ENCODE data around the gene ADCY1.
A peak's percentile ranks its signal among the peaks of the same experiment; 100 is the strongest.

The ADCY1 gene

DNA sequence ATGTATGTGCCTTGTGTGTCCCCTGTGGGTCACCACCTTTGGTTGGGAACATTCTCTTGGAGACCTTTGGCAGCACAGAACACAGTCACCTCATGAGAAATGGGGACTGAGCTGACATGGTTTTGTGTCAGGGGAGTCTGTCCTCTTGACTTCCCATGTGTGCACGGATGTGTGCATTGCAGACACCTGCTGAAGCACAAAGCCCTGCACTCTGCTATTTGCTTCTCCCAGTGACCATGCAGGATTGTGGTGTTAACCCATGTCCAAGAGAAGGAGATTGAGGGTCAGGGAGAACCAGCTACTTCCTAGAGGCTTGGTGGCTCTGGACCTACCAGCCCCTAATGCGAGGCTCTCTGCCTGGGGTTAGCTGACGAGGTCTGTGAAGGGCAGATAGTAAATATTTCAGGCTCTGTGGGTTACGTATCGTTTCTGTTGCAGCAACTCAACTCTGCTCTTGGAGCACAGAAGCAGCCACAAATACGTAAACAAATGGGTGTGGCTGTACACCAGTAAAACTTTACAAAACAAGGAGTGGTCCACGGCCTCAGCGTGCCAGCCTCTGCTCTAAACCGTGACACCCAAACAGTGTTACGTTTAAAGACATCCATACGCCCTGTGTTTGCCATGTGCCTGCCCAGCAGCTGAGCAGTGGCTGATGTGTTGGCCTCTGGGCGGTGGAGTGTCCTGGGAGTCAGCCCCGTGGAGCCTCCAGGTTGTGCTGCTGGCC lies 51.7 kb downstream of the ADCY1 start:
- DNase-seq = no peak

DNA sequence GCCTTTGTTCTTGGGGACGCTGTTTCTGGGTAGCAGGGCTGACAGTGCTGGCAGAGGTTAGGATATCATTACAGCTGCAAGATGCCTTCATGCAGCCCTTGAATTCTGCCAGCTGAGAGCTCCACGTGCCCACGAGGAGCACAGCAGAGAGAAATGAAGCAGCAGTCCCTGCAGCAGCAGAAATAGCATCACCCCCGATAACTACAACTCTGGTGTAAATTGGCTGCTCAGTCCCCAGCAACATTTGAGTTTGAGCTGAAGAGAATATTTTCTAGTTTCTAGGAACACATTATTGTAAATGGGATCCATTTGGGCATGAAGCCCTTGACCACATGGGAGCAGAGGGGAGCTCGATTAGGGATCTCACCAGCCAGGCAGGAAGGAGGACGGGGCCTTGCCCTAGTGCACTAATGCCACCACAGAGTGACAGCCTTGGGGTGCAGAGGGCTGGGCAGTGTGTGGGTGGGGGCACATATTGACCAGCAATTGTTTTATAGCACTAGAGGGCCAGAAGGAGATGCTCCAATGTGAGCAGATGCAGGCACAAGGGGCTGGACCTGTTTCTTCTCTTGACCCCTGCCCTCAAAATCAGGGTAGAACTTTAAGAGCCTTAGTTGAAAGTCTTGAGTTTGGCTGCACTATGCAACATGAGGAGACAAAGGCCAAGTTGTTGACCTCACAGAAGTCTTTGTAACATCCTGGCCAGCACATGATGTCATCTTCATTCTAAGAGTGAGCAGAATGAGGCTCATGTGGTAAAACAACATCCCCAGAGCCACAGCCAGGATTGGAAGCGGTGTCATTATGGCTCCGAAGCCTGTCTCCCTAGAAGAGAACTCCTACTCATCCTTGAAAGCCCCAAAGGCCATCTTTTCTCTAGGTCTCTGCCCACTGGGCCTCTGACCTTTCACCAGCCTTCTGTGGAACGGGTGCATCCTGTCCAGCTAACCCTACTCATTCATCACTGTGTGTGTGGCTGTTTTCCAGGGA lies 52.6 kb downstream of the ADCY1 start:
- no peak for DNase-seq

DNA sequence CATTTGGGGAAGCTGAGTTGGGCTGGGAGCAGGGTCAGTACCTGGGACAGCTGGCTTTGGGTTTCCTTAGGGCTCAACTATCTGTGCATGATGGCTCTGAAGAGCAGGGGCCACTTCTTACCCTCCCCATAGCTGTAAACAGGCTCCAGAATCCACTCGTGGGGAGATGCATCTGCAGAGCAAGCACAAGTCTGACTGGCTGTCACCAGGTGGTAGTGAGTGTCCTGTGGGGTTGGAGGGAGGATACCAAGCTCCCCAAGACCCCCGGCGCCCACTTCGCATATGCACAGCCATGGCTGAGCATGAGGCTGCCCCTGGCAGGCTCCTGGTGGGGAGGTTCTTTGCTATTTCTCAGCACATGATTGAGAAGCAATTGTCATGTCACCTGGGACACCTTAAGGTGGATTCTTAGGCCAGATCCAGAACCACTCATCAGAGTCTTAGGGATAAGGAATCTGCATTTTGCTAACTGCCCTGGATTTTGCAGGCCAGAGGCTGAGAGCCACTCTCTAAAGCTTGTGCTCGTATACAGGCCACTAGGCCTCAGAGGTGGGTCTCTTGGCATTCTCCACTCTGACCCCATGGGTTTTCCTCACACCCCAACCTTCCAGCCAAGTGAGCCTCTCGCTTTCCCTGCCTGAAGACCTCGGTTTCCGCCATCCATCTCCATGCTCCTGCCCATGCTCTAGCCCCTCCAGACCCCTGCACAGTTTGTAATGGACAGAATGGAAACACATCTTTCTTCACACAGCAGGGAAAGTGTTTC lies 53.7 kb downstream of the ADCY1 start:
- DNase-seq = no peak

DNA sequence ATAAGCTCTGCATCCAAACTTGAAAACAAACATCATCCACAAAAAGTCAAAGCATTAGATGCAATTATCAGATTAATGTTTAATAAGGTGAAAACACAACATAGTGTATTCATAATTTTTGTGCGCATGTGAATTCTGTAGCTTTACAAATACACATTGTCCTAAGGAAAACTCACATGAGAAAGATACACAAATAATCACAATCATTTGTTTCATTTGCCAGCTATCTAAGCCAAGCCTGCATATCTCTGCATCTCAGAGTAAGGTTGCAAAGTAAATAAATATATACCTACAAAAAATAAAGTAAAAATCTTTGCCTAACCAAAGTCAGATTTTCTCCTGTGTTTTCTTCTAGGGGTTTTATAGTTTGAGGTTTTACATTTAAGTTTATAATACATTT lies 57.4 kb downstream of the ADCY1 start:
- DNase-seq = no peak

DNA sequence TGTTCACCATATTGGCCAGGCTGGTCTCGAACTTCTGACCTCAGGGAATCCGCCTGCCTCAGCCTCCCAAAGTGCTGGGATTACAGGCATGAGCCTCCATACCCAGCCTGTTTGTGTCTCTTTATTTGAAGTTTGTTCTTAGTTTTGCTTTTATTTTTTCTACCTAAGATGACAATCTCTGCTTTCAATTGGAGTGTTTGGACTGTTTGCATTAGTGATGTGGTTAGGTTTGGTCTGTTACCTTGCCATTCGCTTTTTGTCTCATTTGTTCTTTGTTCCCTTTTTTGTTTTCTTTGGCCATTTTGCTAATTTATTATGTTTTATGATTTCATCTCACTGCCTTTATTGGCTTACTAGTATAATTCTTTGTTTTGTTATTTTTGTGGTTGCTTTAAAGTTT lies 62.6 kb downstream of the ADCY1 start:
- DNase-seq = no peak

DNA sequence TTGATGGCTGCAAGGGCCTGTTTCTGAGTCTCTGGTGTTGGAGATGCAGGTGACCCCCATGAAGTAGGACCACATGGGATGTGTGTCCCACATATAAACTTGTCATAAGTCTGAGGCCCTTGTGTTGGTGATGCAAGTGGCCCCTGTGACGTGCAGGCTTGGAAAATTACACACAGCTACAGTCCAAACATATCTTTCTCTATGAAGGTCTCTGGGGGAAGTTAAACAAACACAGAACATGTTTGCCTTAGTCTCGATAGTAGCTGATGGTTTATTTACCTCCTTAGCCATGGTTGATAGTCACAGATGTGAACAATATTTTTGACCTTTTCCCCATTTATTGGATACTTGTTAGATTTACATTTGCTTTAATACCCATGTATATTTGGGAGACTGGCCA lies 64.7 kb downstream of the ADCY1 start:
- peak; percentile 10 for DNase-seq

DNA sequence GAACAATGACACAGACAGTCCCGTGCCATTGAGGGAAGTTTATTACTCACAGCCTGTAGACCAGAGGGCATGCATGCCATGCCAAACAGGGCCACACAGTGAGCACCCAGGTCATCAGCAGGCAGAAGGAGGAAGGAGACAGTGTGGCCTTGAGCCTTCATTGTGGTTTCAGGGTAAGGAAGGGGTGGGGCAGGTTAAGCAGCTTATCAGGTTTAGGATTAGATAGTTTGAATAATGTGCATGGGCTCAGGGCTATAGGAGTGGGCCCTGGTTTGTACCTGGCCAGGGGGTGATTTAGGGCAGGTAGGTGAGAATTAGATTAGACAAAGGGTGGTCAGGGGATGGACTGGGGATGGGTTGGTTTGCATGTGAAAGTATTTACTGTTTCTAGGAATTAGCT lies 67.9 kb downstream of the ADCY1 start:
- no peak for DNase-seq

DNA sequence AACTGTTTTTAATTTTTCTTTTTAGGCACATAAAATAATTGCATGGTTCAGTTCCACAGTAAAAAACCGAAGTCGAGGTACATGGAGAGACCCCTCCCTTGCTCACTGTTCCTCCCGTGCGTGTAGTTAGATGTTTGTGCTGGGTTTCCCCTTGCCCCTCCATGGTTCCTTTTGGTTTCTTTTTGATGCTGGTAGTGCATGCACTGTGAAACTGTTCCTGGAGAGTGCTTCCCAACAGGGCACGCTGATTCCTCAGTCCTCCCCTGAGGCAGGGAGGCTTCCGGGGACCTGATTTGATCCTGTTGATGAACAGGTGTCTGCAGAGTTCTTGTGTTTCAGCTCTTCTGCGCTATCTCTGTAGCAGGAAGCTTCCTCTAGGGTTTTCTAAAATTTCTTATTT lies 69.5 kb downstream of the ADCY1 start:
- DNase-seq = no peak

DNA sequence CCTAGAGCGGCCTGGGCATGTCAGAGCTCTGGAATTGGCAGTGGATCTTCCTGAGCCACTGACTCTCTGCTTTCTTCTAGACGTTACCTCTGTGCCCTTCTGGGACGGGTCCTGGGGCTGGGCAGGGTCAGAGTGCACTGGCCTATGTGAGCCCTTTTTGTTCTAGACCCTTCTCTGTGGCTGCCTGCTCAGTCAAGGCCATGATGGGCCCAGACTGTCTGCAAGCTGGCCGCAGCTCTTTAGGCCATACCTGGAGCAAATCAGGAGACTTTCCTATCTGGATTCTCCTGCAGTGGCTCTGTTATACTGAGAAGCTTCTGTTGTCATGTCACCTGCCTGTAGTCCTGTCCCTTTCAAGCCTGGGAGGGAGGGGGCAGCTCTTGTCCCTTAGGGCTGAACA lies 70.1 kb downstream of the ADCY1 start:
- DNase-seq = no peak

DNA sequence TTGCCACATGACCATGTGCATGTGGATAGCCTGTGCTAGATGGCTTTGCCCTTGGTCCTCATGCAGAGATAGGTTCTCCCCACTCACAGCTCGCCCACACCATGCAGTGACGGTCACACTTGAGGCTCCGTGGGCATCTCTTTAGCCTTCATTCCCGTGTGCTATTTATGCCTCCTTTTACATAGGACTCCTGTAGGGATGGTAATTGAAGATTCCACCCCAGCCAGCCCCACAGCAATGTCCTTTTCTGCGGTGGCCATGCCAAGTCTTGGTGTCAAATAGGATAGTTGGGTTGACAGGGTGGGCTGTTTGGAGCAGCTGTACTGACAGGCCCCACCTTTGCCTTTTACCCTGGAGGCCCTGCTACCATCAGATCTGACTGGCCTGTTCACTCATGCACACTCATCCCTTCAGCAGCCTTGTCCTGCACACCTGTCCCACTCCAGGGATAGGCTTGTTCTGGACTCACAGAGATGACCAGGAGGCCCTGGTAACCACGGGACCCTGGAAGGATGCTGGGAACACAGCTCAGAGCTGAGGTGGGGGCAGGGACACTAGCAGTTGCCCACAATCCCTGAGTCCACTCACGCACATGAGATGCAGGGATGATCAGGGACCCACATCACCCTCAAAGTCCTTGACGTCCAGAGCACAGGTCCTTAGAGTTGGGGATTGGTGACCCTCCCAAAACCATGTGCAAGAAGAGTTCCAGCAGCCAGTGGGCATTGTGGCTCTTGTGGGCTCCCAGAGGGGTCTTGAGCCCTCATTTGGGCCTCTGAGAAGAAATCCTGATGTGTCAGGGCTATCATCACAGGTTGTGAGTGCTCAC lies 71.2 kb downstream of the ADCY1 start:
- DNase-seq = peak; percentile 20

DNA sequence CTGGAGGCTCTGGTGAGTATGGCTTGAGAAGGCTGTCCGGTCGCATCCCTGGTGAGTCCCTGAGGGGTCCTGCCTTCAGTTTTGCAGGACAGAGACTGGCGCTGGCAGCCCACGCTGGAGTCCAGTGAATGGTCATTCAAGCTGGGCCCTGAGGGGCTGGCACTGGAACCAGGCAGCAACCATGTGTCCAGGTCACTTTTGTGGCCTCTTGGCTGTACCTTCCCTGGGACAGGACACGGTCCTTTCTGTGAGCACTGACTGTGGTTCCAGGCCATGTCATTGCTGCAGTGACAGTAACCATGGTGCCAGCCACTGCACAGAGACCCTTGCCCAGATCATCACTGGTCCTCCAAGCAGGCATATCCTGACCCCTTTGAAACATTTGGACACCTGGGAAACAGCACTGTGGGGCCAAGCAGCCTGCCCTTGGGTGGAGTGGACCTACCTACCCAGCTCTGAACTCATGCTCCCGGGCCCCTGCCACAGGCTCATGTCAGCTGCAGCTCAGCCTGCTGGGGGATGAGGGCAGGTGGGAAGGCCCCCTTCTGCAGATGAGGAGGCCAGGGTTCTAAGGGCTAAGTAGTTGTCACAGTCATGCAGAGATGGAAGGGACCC lies 72.1 kb downstream of the ADCY1 start:
- peak; percentile 18 for DNase-seq

DNA sequence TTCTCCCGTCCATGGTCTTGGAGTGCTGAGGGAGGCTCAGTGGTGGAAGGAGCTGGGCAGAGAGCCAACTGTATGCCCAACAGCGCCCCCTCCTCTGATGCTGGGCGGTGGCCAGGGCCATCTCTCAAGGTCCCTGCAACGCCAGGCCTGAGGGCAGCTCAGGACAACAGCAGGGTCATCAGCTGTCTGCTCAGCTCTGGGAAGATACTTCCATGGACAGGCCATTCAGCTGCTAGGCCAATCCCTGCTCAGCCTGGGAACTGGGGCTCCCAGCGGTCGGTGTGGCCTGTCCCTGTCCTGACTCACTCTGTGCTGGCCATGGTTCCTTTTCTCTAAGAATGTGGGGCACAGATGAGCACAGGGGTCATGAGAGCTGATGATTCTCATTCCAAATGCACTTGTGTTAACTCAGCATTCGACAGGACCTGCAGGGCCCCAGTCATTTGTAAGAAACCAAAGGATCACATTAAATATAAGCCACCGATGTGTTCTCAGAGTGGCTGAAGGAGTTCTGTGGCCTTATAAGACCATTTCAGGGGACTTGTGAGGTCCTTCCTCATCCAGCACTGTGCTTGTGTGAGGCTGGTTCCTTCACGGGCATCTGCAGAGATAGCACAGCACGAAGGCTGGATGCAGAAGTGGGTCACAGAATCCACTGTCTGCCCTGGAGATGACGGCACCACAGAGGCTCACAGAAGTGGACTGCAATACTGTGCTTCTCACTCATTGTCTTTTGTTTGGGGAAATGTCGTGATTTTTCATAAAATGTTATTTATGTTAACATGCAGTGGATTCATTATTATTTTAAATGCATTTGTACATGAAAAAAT lies 73.0 kb downstream of the ADCY1 start:
- DNase-seq = peak; percentile 20

DNA sequence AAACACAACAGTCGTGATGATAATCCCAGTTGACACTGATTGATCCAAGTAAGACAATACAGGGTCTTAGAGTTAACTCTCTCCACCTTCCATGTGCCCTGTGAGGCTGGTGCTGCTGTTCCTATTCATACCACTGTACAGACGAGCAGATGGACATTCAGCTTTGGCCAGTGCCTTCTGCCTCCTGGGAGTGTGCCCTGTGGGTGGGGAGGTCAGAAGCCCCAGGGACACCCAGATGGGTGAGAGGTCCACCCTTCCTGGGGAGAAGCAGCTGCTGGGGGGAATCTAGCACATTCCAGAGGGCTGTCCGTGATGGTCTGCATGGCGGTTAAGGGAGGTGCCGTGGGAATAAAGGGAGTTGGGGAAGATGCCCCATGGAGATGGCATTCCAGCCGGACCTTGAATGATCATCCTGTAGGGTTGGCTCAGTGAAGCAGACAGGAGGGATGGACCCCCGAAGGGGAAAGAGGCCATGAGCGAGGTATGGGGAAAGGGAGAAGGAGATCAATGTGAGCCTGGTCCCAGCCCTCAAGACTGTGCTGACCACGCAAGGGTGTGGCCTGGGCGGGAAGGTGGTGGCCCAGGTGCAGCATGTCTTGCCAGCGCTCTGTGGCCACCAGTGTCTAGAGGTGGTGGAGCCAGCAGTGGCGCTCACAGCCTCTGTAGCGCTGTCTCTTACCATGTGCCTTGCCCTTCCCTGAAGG lies 74.0 kb downstream of the ADCY1 start:
- DNase-seq = no peak

DNA sequence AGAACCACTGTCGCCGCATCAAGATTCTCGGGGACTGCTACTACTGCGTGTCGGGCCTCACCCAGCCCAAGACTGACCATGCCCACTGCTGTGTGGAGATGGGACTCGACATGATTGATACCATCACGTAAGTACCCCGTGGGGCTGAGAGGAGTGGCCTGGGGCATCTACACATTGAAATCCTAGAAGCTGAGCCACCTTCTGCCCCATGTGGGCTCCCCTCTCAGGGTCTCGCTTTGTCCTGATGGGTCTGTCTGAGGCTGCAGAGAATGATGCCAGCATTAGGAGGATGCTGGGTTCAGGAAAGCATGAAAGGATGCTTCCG lies 74.5 kb downstream of the ADCY1 start:
- DNase-seq = no peak

DNA sequence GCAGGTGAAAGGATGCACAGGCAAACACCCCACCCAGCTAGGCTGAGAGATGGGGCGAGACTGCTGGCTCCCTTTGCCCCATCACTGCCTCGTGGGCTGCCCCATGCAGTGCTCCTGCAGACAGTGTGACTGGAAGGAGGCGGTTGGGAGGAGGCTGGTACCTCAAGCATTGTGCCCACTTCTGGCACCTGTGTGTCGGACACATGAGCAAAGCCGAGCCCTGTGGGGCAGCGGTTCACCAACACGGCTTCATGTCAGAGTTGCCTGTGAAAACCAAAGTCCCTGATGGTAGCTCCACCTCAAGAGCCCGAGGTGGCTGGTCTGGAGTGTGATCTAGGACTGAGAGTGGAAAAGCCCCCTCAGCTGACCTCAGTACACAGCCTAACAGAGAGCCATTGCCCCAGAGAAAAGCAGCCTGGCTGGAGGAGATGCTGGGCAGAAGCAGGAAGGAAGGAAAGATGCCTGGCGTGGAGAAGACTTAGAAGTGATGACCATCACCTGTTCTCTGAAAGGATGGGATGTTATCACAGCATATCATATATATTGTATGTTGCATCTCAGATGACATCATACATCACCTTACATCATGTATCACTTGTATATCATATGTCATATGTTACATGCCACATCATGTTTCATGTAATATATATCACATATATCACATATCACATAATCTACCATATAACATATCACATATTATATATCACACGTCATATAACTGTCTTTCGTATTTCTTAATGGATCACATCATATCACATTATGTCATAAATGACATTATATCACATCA lies 75.6 kb downstream of the ADCY1 start:
- no peak for DNase-seq

DNA sequence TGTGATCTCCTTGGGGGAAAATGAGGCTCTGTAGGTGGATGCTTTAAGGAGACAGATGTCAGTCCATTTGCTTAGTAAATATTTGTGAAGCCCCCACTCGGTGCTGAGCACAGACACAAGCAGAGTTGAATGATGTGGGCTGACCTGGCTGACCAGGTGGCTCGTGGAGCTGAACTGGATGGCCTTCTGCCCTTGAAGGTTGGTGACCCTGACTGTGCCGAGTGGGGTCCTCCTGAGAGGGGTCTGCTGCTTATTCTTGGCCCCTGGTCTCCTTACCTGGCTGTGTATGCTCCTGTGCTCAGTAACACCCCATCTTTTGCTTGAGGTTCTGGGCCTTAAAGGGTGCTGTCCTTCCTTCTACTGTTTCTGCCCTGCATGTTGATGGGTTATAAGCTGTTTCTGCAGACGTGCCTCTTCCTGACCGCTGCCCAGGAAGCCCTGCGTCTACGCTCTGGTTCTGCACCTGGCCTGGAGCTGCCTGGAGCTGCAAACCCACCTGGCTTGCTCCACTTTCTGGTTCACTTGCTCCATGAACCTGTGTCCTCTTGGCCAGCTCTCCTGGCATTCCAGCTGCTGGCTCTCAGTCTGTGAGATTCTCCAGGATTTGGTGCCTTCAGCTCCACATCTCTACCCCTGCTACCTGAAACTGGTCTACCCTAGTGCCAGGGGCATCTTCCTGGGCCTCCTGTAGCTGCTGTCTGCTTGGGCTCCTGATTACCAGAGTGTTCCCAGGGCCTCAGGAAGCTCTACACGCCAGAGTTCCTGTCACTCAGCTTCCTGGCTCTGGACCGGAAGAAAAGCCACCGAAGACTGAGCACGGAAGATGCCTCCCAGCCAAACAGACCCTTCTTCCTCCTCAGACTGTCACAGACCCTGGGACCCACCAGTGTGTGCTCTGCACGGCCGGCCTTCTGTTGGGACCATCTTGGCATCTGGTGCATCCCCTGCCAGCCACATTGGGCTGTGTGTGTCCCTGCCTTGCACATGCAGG lies 76.5 kb downstream of the ADCY1 start:
- no peak for DNase-seq

DNA sequence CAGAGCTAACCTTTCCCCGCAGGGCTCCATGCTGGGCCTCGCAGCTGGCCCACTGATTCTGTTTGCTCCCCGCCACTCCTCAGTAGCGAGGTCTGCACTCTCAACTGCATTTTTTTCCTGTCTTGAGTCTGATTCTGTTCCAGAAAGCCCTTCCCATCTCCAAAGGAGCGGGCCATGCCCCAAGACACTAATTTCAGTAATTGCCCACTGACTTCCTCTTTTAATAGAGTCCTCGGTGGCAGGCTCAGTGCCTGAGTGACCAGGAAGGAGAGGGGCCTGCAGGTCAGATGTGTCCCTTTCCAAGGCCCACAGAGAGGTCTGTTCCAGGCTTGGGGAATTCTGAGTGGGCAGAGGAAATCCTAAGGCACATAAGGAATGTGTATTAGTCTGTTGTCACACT lies 77.4 kb downstream of the ADCY1 start:
- DNase-seq = no peak

DNA sequence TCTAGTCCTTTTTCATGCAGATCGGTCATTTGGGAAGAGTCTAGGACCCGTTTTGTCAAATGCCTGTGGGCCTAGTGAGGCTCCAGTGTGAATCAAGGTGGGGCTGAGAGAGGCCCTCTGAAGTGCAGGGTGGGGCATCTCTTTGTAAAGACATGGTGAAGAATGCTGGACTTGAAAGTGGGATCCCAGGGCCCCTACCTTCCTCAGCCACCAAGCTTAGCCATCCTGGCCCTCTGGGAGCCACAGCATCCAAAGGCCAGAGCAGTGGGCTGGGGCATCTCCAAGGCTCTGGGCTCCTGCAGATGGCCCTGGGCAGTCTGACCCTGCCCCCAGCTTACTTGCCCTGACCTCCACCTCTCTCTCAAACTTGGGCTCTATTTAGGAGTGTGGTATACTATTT lies 78.5 kb downstream of the ADCY1 start:
- no peak for DNase-seq

Measured in activated CD8-positive, alpha-beta memory T cell treated with anti-CD3 and anti-CD28 coated beads, Interleukin-2, amount 50 U/mL, for 48 hours (primary cell).